Measurements from ENCODE around the gene CDK17.
"Not testable (repeated sequence)": the region's sequence is repeated elsewhere in the genome, so short reads cannot be mapped to it uniquely, and the experiment has no call there.

Gene CDK17

GRCh38 chr12:96387981-96388380 is 12.3 kb downstream of the CDK17 start:
- H3K4me3 ChIP-seq (replicated peaks; ENCODE audit: low read depth, low read length): no peak overlapping the region
- no peak for TF ChIP-seq CTCF (IDR thresholded peaks at IDR 0.05; ENCODE audit: low read depth, low read length, missing control alignments)
- DNase-seq (ENCODE audit: extremely low read depth, low read depth): no peak

GRCh38 chr12:96386794-96387193 is 13.4 kb downstream of the CDK17 start:
- H3K4me3 ChIP-seq (replicated peaks; ENCODE audit: low read depth, low read length): no peak overlapping the region
- no peak for TF ChIP-seq CTCF (IDR thresholded peaks at IDR 0.05; ENCODE audit: low read depth, low read length, missing control alignments)
- DNase-seq (ENCODE audit: extremely low read depth, low read depth): no peak

- TF ChIP-seq CTCF (IDR thresholded peaks at IDR 0.05; ENCODE audit: low read depth, low read length, missing control alignments): no peak
- DNase-seq (ENCODE audit: extremely low read depth, low read depth): no peak
- no peak overlapping the region for H3K4me3 ChIP-seq (replicated peaks; ENCODE audit: low read depth, low read length)
Measured at GRCh38 chr12:96383991-96384390, 16.2 kb downstream of the CDK17 start.

GRCh38 chr12:96383371-96383770 is 16.9 kb downstream of the CDK17 start:
- no peak for DNase-seq (ENCODE audit: extremely low read depth, low read depth)
- no peak overlapping the region for H3K4me3 ChIP-seq (replicated peaks; ENCODE audit: low read depth, low read length)
- no peak for TF ChIP-seq CTCF (IDR thresholded peaks at IDR 0.05; ENCODE audit: low read depth, low read length, missing control alignments)

- H3K4me3 ChIP-seq (replicated peaks; ENCODE audit: low read depth, low read length); DNase-seq (ENCODE audit: extremely low read depth, low read depth): not testable (repeated sequence)
Measured at GRCh38 chr12:96379743-96380142, 20.5 kb downstream of the CDK17 start.

- no peak for TF ChIP-seq CTCF (IDR thresholded peaks at IDR 0.05; ENCODE audit: low read depth, low read length, missing control alignments)
- DNase-seq (ENCODE audit: extremely low read depth, low read depth): no peak
- no peak overlapping the region for H3K4me3 ChIP-seq (replicated peaks; ENCODE audit: low read depth, low read length)
Measured at GRCh38 chr12:96378319-96378718, 21.9 kb downstream of the CDK17 start.

GRCh38 chr12:96376865-96377264 is 23.4 kb downstream of the CDK17 start:
- no peak for TF ChIP-seq CTCF (IDR thresholded peaks at IDR 0.05; ENCODE audit: low read depth, low read length, missing control alignments)
- no peak overlapping the region for H3K4me3 ChIP-seq (replicated peaks; ENCODE audit: low read depth, low read length)
- DNase-seq (ENCODE audit: extremely low read depth, low read depth): no peak
